WI38 (cell line): ENCODE results near the gene SLC2A6.

ENCODE experiments used
- H3K4me3 ChIP-seq: 2 replicates; pipeline ENCODE4 v1.5.1; 2011; ENCODE audit warnings: low read depth, mild to moderate bottlenecking, control low read depth, low read length
- TF ChIP-seq, protein P1 (sequence below): IDR thresholded peaks from 2 replicates; pipeline ENCODE4 v1.5.1; 2012; ENCODE audit warnings: low read depth, mild to moderate bottlenecking, control low read depth, low read length

Gene SLC2A6

GRCh38 chr9:133514460-133515239, 35.8 kb upstream of the SLC2A6 start:
- TF ChIP-seq, protein P1, sequence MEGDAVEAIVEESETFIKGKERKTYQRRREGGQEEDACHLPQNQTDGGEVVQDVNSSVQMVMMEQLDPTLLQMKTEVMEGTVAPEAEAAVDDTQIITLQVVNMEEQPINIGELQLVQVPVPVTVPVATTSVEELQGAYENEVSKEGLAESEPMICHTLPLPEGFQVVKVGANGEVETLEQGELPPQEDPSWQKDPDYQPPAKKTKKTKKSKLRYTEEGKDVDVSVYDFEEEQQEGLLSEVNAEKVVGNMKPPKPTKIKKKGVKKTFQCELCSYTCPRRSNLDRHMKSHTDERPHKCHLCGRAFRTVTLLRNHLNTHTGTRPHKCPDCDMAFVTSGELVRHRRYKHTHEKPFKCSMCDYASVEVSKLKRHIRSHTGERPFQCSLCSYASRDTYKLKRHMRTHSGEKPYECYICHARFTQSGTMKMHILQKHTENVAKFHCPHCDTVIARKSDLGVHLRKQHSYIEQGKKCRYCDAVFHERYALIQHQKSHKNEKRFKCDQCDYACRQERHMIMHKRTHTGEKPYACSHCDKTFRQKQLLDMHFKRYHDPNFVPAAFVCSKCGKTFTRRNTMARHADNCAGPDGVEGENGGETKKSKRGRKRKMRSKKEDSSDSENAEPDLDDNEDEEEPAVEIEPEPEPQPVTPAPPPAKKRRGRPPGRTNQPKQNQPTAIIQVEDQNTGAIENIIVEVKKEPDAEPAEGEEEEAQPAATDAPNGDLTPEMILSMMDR = no peak

GRCh38 chr9:133513214-133514100, 34.6 kb upstream of the SLC2A6 start:
- TF ChIP-seq, protein P1 = no peak
- H3K4me3 ChIP-seq = no peak overlapping the region

More at GRCh38 chr9:133514460-133515239, 35.8 kb upstream of the SLC2A6 start:
- no peak overlapping the region for H3K4me3 ChIP-seq

DNA sequence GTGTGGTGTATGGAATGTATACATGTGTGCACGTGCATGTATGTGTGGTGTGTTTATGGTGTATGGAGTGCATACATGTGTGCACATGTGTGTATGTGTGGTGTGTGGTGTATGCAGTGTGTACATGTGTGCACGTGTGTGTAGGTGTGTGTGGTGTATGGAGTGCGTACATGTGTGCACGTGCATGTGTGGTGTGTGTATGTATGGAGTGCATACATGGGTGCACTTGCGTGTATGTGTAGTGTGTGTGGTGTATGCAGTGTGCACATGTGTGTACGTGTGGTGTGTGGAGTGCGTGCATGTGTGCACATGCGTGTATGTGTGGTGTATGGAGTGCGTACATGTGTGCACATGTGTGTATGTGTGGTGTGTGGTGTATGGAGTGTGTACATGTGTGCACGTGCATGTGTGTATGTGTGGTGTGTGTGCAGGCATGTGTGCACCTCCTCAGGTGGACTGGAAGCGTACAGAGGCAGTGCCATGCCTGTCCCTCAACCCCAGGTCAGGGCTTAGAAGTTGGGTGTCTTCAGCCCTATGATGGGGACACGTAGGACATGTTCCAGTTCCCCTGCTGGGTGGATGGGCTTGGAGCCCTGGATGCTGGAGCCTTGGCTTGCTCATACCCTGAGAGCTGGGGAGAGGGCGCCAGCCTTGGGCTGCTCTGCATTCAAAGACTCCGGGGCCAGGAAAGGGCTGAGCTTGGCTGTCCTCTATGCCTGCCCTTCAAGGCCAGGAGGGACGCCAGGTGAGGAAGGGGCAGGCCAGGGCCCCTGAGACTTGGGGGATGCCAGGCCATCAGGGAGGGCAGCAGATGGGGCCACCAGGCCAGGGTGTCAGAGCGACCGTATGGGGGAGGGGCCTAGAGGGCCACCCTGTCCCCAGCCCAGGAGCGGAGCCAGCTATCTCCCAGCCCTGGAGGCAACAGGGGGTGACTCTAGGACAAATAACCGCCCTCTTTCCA, 33.6 kb upstream of the SLC2A6 start:
- TF ChIP-seq, protein P1 = no peak
- no peak overlapping the region for H3K4me3 ChIP-seq

GRCh38 chr9:133511607-133512006, 32.7 kb upstream of the SLC2A6 start:
- TF ChIP-seq, protein P1 = no peak
- H3K4me3 ChIP-seq = no peak overlapping the region

GRCh38 chr9:133510926-133511505, 32.1 kb upstream of the SLC2A6 start:
- no peak overlapping the region for H3K4me3 ChIP-seq
- TF ChIP-seq, protein P1 = no peak

- no peak overlapping the region for H3K4me3 ChIP-seq
- TF ChIP-seq, protein P1 = no peak
Observed at GRCh38 chr9:133509179-133510083, 30.5 kb upstream of the SLC2A6 start.
